WTC11 (cell line): ENCODE data around the gene TTC21A. TPM values are rescaled to one million over a fixed set of nuclear protein-coding genes. Genes with fewer than 3 reads are reported as not detected.

Source experiments
- ATAC-seq: fragments of 200-7000 bp; cut with Tn5 transposase; 2 replicates; pipeline ENCODE4 v1.10.0; 2021; ENCODE audit warnings: mild to moderate bottlenecking, moderate library complexity
- CTCF ChIA-PET: fragments of 300-600 bp; sonication (Branson Sonifier 250); formaldehyde crosslinking; loops from one replicate; lab custom pipeline; 2021; ENCODE audit warnings: antibody characterized with exemption; lab: Charles Lee
- POLR2A ChIA-PET: fragments of 350-600 bp; sonication (Branson Sonifier 250); formaldehyde crosslinking; loops from one replicate; lab custom pipeline; 2021; ENCODE audit warnings: antibody characterized with exemption; lab: Charles Lee
- DNase-seq: peaks from one replicate; pipeline ENCODE4 v3.0.0; 2021; ENCODE audit warnings: low spot score
- H3K27ac Mint-ChIP-seq: 2 replicates; pipeline ENCODE4 v1.8.0; 2021; ENCODE audit warnings: mixed read lengths
- H3K27me3 Mint-ChIP-seq: 2 replicates; pipeline ENCODE4 v1.8.0; 2021; ENCODE audit warnings: low read depth, mild to moderate bottlenecking, moderate library complexity, mixed read lengths
- H3K36me3 Mint-ChIP-seq: 2 replicates; pipeline ENCODE4 v1.8.0; 2021; ENCODE audit warnings: mixed read lengths
- H3K4me1 Mint-ChIP-seq: 2 replicates; pipeline ENCODE4 v1.8.0; 2022; ENCODE audit warnings: mixed read lengths
- H3K4me3 Mint-ChIP-seq: 2 replicates; pipeline ENCODE4 v1.8.0; 2021; ENCODE audit warnings: mild to moderate bottlenecking, moderate library complexity, mixed read lengths
- H3K9me3 Mint-ChIP-seq: 2 replicates; pipeline ENCODE4 v1.8.0; 2021; ENCODE audit warnings: mixed read lengths
- CDX4 ChIP-seq: fragments of 250-450 bp; sonication (Bioruptor Pico); IDR thresholded peaks from 2 replicates; pipeline ENCODE4 v1.9.0; 2021; ENCODE audit warnings: moderate library complexity, mild to moderate bottlenecking, inconsistent platforms, borderline replicate concordance
- CTCF ChIP-seq: fragments of 200-600 bp; IDR thresholded peaks from 2 replicates; pipeline ENCODE4 v1.8.0; 2022; ENCODE audit warnings: antibody characterized with exemption
- E2F5 ChIP-seq: sonication (generic); formaldehyde crosslinking; IDR thresholded peaks from 2 replicates; pipeline ENCODE4 v1.8.1; 2022; ENCODE audit warnings: mild to moderate bottlenecking, moderate library complexity, missing genetic modification reagents
- ESRRA ChIP-seq: sonication (generic); formaldehyde crosslinking; IDR thresholded peaks from 2 replicates; pipeline ENCODE4 v1.8.1; 2022; ENCODE audit warnings: mild to moderate bottlenecking, missing genetic modification reagents, borderline replicate concordance
- GABPB1 ChIP-seq: sonication (generic); formaldehyde crosslinking; IDR thresholded peaks from 2 replicates; pipeline ENCODE4 v1.8.1; 2023; ENCODE audit warnings: mild to moderate bottlenecking, missing genetic modification reagents
- KAT7 ChIP-seq: sonication (generic); formaldehyde crosslinking; IDR thresholded peaks from 2 replicates; pipeline ENCODE4 v1.8.1; 2023; ENCODE audit warnings: missing genetic modification reagents, mild to moderate bottlenecking, borderline replicate concordance
- MXD4 ChIP-seq: fragments of 250-450 bp; sonication (Bioruptor Pico); IDR thresholded peaks from 2 replicates; pipeline ENCODE4 v1.8.0; 2021; ENCODE audit warnings: mild to moderate bottlenecking, moderate library complexity, borderline replicate concordance
- NFATC4 ChIP-seq: fragments of 250-450 bp; sonication (Bioruptor Pico); IDR thresholded peaks from 2 replicates; pipeline ENCODE4 v1.9.0; 2021; ENCODE audit warnings: mild to moderate bottlenecking
- NR1H2 ChIP-seq: sonication (generic); formaldehyde crosslinking; IDR thresholded peaks from 2 replicates; pipeline ENCODE4 v1.9.0; 2021; ENCODE audit warnings: mild to moderate bottlenecking, moderate library complexity, missing genetic modification reagents
- NR3C1 ChIP-seq: sonication (generic); formaldehyde crosslinking; conservative IDR thresholded peaks from 2 replicates; pipeline ENCODE4 v1.8.1; 2023; ENCODE audit warnings: low read depth, mild to moderate bottlenecking, missing genetic modification reagents
- OVOL2 ChIP-seq: fragments of 250-450 bp; sonication (Bioruptor Pico); IDR thresholded peaks from 2 replicates; pipeline ENCODE4 v1.9.0; 2021; ENCODE audit warnings: mild to moderate bottlenecking, borderline replicate concordance
- PREB ChIP-seq: sonication (generic); formaldehyde crosslinking; IDR thresholded peaks from 2 replicates; pipeline ENCODE4 v1.8.1; 2022; ENCODE audit warnings: mild to moderate bottlenecking, missing genetic modification reagents, moderate library complexity, borderline replicate concordance
- RELA ChIP-seq: sonication (generic); formaldehyde crosslinking; IDR thresholded peaks from 2 replicates; pipeline ENCODE4 v1.8.1; 2022; ENCODE audit warnings: missing genetic modification reagents, mild to moderate bottlenecking, borderline replicate concordance
- STAT6 ChIP-seq: sonication (generic); formaldehyde crosslinking; conservative IDR thresholded peaks from 2 replicates; pipeline ENCODE4 v1.8.1; 2023; ENCODE audit warnings: mild to moderate bottlenecking, low read depth, missing genetic modification reagents, moderate library complexity
- TCF7 ChIP-seq: sonication (generic); formaldehyde crosslinking; IDR thresholded peaks from 2 replicates; pipeline ENCODE4 v1.8.0; 2022; ENCODE audit warnings: mild to moderate bottlenecking, low read depth, missing genetic modification reagents, moderate library complexity
- USF1 ChIP-seq: sonication (generic); formaldehyde crosslinking; IDR thresholded peaks from 2 replicates; pipeline ENCODE4 v1.8.0; 2022; ENCODE audit warnings: mild to moderate bottlenecking, missing genetic modification reagents
- ZBTB21 ChIP-seq: sonication (generic); formaldehyde crosslinking; IDR thresholded peaks from 2 replicates; pipeline ENCODE4 v1.8.1; 2023; ENCODE audit warnings: mild to moderate bottlenecking, missing genetic modification reagents, borderline replicate concordance
- ZNF423 ChIP-seq: fragments of 250-450 bp; sonication (Bioruptor Pico); IDR thresholded peaks from 2 replicates; pipeline ENCODE4 v2.1.2; 2022; ENCODE audit warnings: mild to moderate bottlenecking, moderate library complexity
- ZNF532 ChIP-seq: fragments of 250-450 bp; sonication (Bioruptor Pico); IDR thresholded peaks from 2 replicates; pipeline ENCODE4 v1.9.0; 2021; ENCODE audit warnings: mild to moderate bottlenecking, borderline replicate concordance
- total RNA-seq: library from RNA; stranded (reverse); gene quantifications from 3 replicates; pipeline ENCODE4 v1.2.3, GENCODE V29; 2021

Gene TTC21A
- total RNA-seq, 1 experiment from 2014 or later, result 3.8 TPM

GRCh38 chr3:39064646-39065045 is 42.8 kb upstream of the TTC21A start:
- TF ChIP-seq ESRRA (CRISPR knock-in tag), result no peak
- TF ChIP-seq GABPB1 (CRISPR knock-in tag), result no peak
- TF ChIP-seq OVOL2 (CRISPR knock-in tag), result no peak
- no peak for TF ChIP-seq CDX4
- no peak for TF ChIP-seq USF1 (CRISPR knock-in tag)
- no peak for TF ChIP-seq RELA
- TF ChIP-seq, all 79 proteins: peak for 0
- CTCF ChIA-PET, result interaction anchor here (1.0 to 1.2 kb wide), 6 partner anchors 16 to 224 kb away, joined by 3 to 7 read pairs (median 3); no protein-coding TSS in a partner anchor
- Mint-ChIP-seq H3K4me1 (0 out of 2 replicates have a peak, but pooled peaks cover 3% of the 10 kb centered on the region), H3K9me3 (no peaks in the 10 kb centered on the region), H3K27me3 (no peaks in the 10 kb centered on the region), H3K4me3 (no peak overlapping the region), H3K27ac (no peak overlapping the region), H3K36me3 (peaks cover 6% of the 10 kb centered on the region)
- ATAC-seq, result no peak
- no peak for DNase-seq
- POLR2A ChIA-PET, result no interaction called here

- H3K36me3 Mint-ChIP-seq, result peaks cover 8% of the 10 kb centered on the region
- H3K27me3 Mint-ChIP-seq, result no peaks in the 10 kb centered on the region
- TF ChIP-seq KAT7 (CRISPR knock-in tag) (no peak), CTCF (peak; percentile 21; the same call in 1 of the 2 replicates)
- no peaks in the 10 kb centered on the region for H3K9me3 Mint-ChIP-seq
- no peak overlapping the region for H3K27ac Mint-ChIP-seq
- DNase-seq (peak; percentile 51), ATAC-seq (peak; percentile 100)
- ChIA-PET POLR2A (no interaction called here), CTCF (interaction anchor here (1.0 to 1.2 kb wide), 6 partner anchors 16 to 223 kb away, joined by 3 to 7 read pairs (median 3); no protein-coding TSS in a partner anchor)
- H3K4me3 Mint-ChIP-seq, result no peak overlapping the region
- 0 out of 2 replicates have a peak, but pooled peaks cover 3% of the 10 kb centered on the region for H3K4me1 Mint-ChIP-seq
Observed at GRCh38 chr3:39065197-39065596, 42.3 kb upstream of the TTC21A start.

- Mint-ChIP-seq H3K9me3 (no peaks in the 10 kb centered on the region), H3K27me3 (no peaks in the 10 kb centered on the region), H3K4me1 (0 out of 2 replicates have a peak, but pooled peaks cover 3% of the 10 kb centered on the region), H3K27ac (no peak overlapping the region), H3K36me3 (peaks cover 21% of the 10 kb centered on the region), H3K4me3 (no peak overlapping the region)
- ChIA-PET CTCF (interaction anchor here (0.6 to 1.3 kb wide), 2 partner anchors 221 kb away, joined by 3 read pairs; no protein-coding TSS in a partner anchor), POLR2A (no interaction called here)
- DNase-seq, result no peak
- ATAC-seq, result no peak
- TF ChIP-seq ZBTB21 (CRISPR knock-in tag), result no peak
- no peak for TF ChIP-seq PREB (CRISPR knock-in tag)
- TF ChIP-seq RELA, result no peak
- no peak for TF ChIP-seq ZNF532 (CRISPR knock-in tag)
- TF ChIP-seq MXD4 (CRISPR knock-in tag), result no peak
- no peak for TF ChIP-seq NR1H2 (CRISPR knock-in tag)
- TF ChIP-seq E2F5 (CRISPR knock-in tag), result no peak
- no peak for TF ChIP-seq ZNF423 (CRISPR knock-in tag)
- TF ChIP-seq NFATC4, result no peak
- no peak for TF ChIP-seq TCF7
- TF ChIP-seq STAT6 (CRISPR knock-in tag), result no peak
- no peak for TF ChIP-seq NR3C1
Observed at GRCh38 chr3:39067286-39067685, 40.2 kb upstream of the TTC21A start.
